HEK293 (cell line): ENCODE measurements around the gene MCOLN1.
A peak's percentile ranks its signal among the peaks of the same experiment; 100 is the strongest.

Experiments used
- CTCF ChIA-PET: fragments of 350-600 bp; formaldehyde crosslinking; extraction: SDS; loops from one replicate; lab custom pipeline; 2021; ENCODE audit warnings: antibody characterized with exemption; lab: Yijun Ruan, JAX
- POLR2A ChIA-PET: fragments of 300-600 bp; formaldehyde crosslinking; extraction: SDS; loops from one replicate; lab custom pipeline; 2020; ENCODE audit warnings: antibody characterized with exemption, inconsistent platforms; lab: Yijun Ruan, JAX
- H3K27ac ChIP-seq: fragments of 200-500 bp; sonication (Bioruptor generic); 2 replicates; pipeline ENCODE4 v1.5.1; 2014; ENCODE audit warnings: low read depth, low read length, control low read depth, inconsistent platforms; ENCODE audit errors: extremely low read depth
- H3K36me3 ChIP-seq, 2 experiments: fragments of 200-500 bp in 1 of 2; sonication (Bioruptor generic) in 1 of 2; 1 replicate in 1 of 2; 2 replicates in 1 of 2; pipeline ENCODE4 v1.5.1; 2014 to 2017; ENCODE audit warnings: inconsistent platforms in 2 of 2, low read length in 2 of 2; ENCODE audit not compliant: control insufficient read depth in 2 of 2, insufficient read depth in 1 of 2
- H3K4me1 ChIP-seq: fragments of 200-500 bp; sonication (Bioruptor generic); 2 replicates; pipeline ENCODE4 v1.5.1; 2014; ENCODE audit warnings: mild to moderate bottlenecking, low read length, inconsistent platforms; ENCODE audit not compliant: control insufficient read depth, insufficient read depth
- H3K4me3 ChIP-seq: 2 replicates; pipeline ENCODE4 v1.5.1; 2011; ENCODE audit warnings: low read depth, mild to moderate bottlenecking, control low read depth, low read length, moderate library complexity
- H3K9me3 ChIP-seq: fragments of 200-500 bp; sonication (Bioruptor generic); 2 replicates; pipeline ENCODE4 v1.5.1; 2014; ENCODE audit warnings: low read depth, low read length, inconsistent platforms; ENCODE audit not compliant: control insufficient read depth, insufficient read depth
- BCL11A ChIP-seq: fragments of 450-650 bp; formaldehyde crosslinking; IDR thresholded peaks from 2 replicates; pipeline ENCODE4 v1.5.1; 2016; ENCODE audit warnings: low read depth, missing biosample characterization, missing genetic modification characterization
- CTCF ChIP-seq: fragments of 450-650 bp; formaldehyde crosslinking; IDR thresholded peaks from 2 replicates; pipeline ENCODE4 v1.5.1; 2016; ENCODE audit warnings: missing biosample characterization, missing genetic modification characterization
- ELK4 ChIP-seq: IDR thresholded peaks from 2 replicates; pipeline ENCODE4 v1.6.1; 2011; ENCODE audit warnings: mild to moderate bottlenecking, low read depth, low read length, borderline replicate concordance
- PRDM1 ChIP-seq: fragments of 450-650 bp; formaldehyde crosslinking; IDR thresholded peaks from 2 replicates; pipeline ENCODE4; 2016; ENCODE audit warnings: missing biosample characterization, missing genetic modification characterization
- SP3 ChIP-seq: fragments of 450-650 bp; formaldehyde crosslinking; IDR thresholded peaks from 2 replicates; pipeline ENCODE4 v1.5.1; 2016; ENCODE audit warnings: missing biosample characterization, missing genetic modification characterization
- WT1 ChIP-seq: fragments of 450-650 bp; formaldehyde crosslinking; IDR thresholded peaks from 2 replicates; pipeline ENCODE4 v1.5.1; 2016; ENCODE audit warnings: missing biosample characterization, missing genetic modification characterization
- ZBTB17 ChIP-seq: fragments of 450-650 bp; formaldehyde crosslinking; IDR thresholded peaks from 2 replicates; pipeline ENCODE4 v1.5.1; 2016; ENCODE audit warnings: missing biosample characterization, missing genetic modification characterization
- ZBTB26 ChIP-seq: fragments of 450-650 bp; formaldehyde crosslinking; optimal IDR thresholded peaks from 2 replicates; pipeline ENCODE3; 2016; ENCODE audit warnings: missing biosample characterization, mild to moderate bottlenecking, missing genetic modification characterization
- ZBTB8A ChIP-seq: fragments of 450-650 bp; formaldehyde crosslinking; IDR thresholded peaks from 2 replicates; pipeline ENCODE4 v1.5.1; 2016; ENCODE audit warnings: missing biosample characterization, missing genetic modification characterization
- ZFP37 ChIP-seq: fragments of 450-650 bp; formaldehyde crosslinking; IDR thresholded peaks from 2 replicates; pipeline ENCODE4 v1.5.1; 2016; ENCODE audit warnings: missing biosample characterization, missing genetic modification characterization
- ZNF112 ChIP-seq: fragments of 450-650 bp; formaldehyde crosslinking; IDR thresholded peaks from 2 replicates; pipeline ENCODE4 v1.5.0; 2017; ENCODE audit warnings: missing biosample characterization, missing genetic modification characterization
- ZNF155 ChIP-seq: fragments of 450-650 bp; formaldehyde crosslinking; IDR thresholded peaks from 2 replicates; pipeline ENCODE4 v1.5.1; 2016; ENCODE audit warnings: missing biosample characterization, missing genetic modification characterization
- ZNF157 ChIP-seq: fragments of 450-650 bp; formaldehyde crosslinking; IDR thresholded peaks from 2 replicates; pipeline ENCODE4 v1.5.1; 2016; ENCODE audit warnings: missing biosample characterization, missing genetic modification characterization
- ZNF16 ChIP-seq: fragments of 450-650 bp; formaldehyde crosslinking; IDR thresholded peaks from 2 replicates; pipeline ENCODE4 v1.5.1; 2016; ENCODE audit warnings: low read depth, missing biosample characterization, missing genetic modification characterization
- ZNF221 ChIP-seq: fragments of 450-650 bp; formaldehyde crosslinking; IDR thresholded peaks from 2 replicates; pipeline ENCODE4 v1.5.1; 2017; ENCODE audit warnings: missing biosample characterization, missing genetic modification characterization, borderline replicate concordance
- ZNF223 ChIP-seq: fragments of 450-650 bp; formaldehyde crosslinking; IDR thresholded peaks from 2 replicates; pipeline ENCODE4 v1.5.1; 2016; ENCODE audit warnings: missing biosample characterization, missing genetic modification characterization
- ZNF23 ChIP-seq: fragments of 450-650 bp; formaldehyde crosslinking; IDR thresholded peaks from 2 replicates; pipeline ENCODE4 v1.5.1; 2016; ENCODE audit warnings: missing biosample characterization, missing genetic modification characterization, borderline replicate concordance
- ZNF266 ChIP-seq: fragments of 450-650 bp; formaldehyde crosslinking; IDR thresholded peaks from 2 replicates; pipeline ENCODE4 v1.5.1; 2016; ENCODE audit warnings: missing biosample characterization, missing genetic modification characterization, low read depth
- ZNF335 ChIP-seq: fragments of 450-650 bp; formaldehyde crosslinking; conservative IDR thresholded peaks from 2 replicates; pipeline ENCODE4 v1.5.1; 2016; ENCODE audit warnings: missing biosample characterization, missing genetic modification characterization
- ZNF354C ChIP-seq: fragments of 450-650 bp; formaldehyde crosslinking; IDR thresholded peaks from 2 replicates; pipeline ENCODE4 v1.5.1; 2016; ENCODE audit warnings: missing biosample characterization, missing genetic modification characterization, low read depth, borderline replicate concordance
- ZNF529 ChIP-seq: fragments of 450-650 bp; formaldehyde crosslinking; IDR thresholded peaks from 2 replicates; pipeline ENCODE4 v1.5.1; 2017; ENCODE audit warnings: missing genetic modification characterization, missing biosample characterization; ENCODE audit not compliant: insufficient replicate concordance
- ZNF555 ChIP-seq: fragments of 450-650 bp; formaldehyde crosslinking; conservative IDR thresholded peaks from 2 replicates; pipeline ENCODE4 v1.5.1; 2017; ENCODE audit warnings: missing biosample characterization, mild to moderate bottlenecking, missing genetic modification characterization, inconsistent platforms
- ZNF670 ChIP-seq: fragments of 450-650 bp; formaldehyde crosslinking; IDR thresholded peaks from 2 replicates; pipeline ENCODE4 v1.5.1; 2016; ENCODE audit warnings: missing biosample characterization, missing genetic modification characterization, low read depth
- ZNF677 ChIP-seq: fragments of 450-650 bp; IDR thresholded peaks from 2 replicates; pipeline ENCODE4 v1.5.0; 2018; ENCODE audit warnings: missing biosample characterization, mild to moderate bottlenecking, missing genetic modification characterization, moderate library complexity

Gene MCOLN1

GRCh38 chr19:7558667-7559066 lies 36.2 kb downstream of the MCOLN1 start:
- POLR2A ChIA-PET = no interaction called here

GRCh38 chr19:7559102-7559501 lies 36.7 kb downstream of the MCOLN1 start:
- no peak for TF ChIP-seq ZNF335 (tag by site-specific recombination)
- TF ChIP-seq ZBTB8A (tag by site-specific recombination) = no peak
- no peak for TF ChIP-seq ZBTB26 (tag by site-specific recombination)
- peak; percentile 67 for TF ChIP-seq ZBTB17 (tag by site-specific recombination)
- TF ChIP-seq ZNF112 (tag by site-specific recombination) = no peak
- TF ChIP-seq ZNF16 (tag by site-specific recombination) = no peak
- TF ChIP-seq ZNF529 (tag by site-specific recombination) = no peak
- no peak for TF ChIP-seq ZNF221 (tag by site-specific recombination)
- peak; percentile 83; the same call in 1 of the 2 replicates for TF ChIP-seq ZNF23 (tag by site-specific recombination)
- TF ChIP-seq ZNF157 (tag by site-specific recombination) = no peak
- no peak for TF ChIP-seq ZNF677 (tag by site-specific recombination)
- TF ChIP-seq ZNF354C (tag by site-specific recombination) = no peak
- TF ChIP-seq ZNF155 = no peak
- TF ChIP-seq, all 188 proteins: peak for 2
- no peak overlapping the region for H3K4me3 ChIP-seq
- H3K4me1 ChIP-seq = no peaks in the 10 kb centered on the region
- H3K27ac ChIP-seq = no peak overlapping the region
- ChIA-PET CTCF (interaction anchor here (0.6 to 2.1 kb wide), 4 partner anchors 9 to 247 kb away, joined by 3 to 7 read pairs (median 5); no protein-coding TSS in a partner anchor), POLR2A (no interaction called here)
- no peaks in the 10 kb centered on the region for H3K9me3 ChIP-seq
- peaks cover 0 to 31% of the 10 kb centered on the region in 2 experiments; a peak in 2 of 3 replicates for H3K36me3 ChIP-seq

More at GRCh38 chr19:7558667-7559066, 36.2 kb downstream of the MCOLN1 start:
- Histone ChIP-seq H3K36me3 (peaks cover 0 to 31% of the 10 kb centered on the region in 2 experiments; a peak in 2 of 3 replicates), H3K4me3 (no peak overlapping the region), H3K9me3 (no peaks in the 10 kb centered on the region), H3K4me1 (no peaks in the 10 kb centered on the region), H3K27ac (no peak overlapping the region)
- TF ChIP-seq ZNF670 (no peak), ZNF223 (tag by site-specific recombination) (no peak), CTCF (no peak), ZNF555 (tag by site-specific recombination) (no peak), ZFP37 (tag by site-specific recombination) (no peak), PRDM1 (tag by site-specific recombination) (no peak), ELK4 (no peak), SP3 (tag by site-specific recombination) (no peak), ZNF266 (tag by site-specific recombination) (no peak), WT1 (tag by site-specific recombination) (no peak), BCL11A (tag by site-specific recombination) (no peak)
- CTCF ChIA-PET = interaction anchor here (0.8 to 2.1 kb wide), 2 partner anchors 10 to 12 kb away, joined by 4 to 6 read pairs; no protein-coding TSS in a partner anchor
